HEK293 (cell line): ENCODE results near the gene ARHGAP45.

Source experiments
- BCL11B ChIP-seq: fragments of 450-650 bp; formaldehyde crosslinking; IDR thresholded peaks from 2 replicates; pipeline ENCODE4 v1.5.1; 2016; ENCODE audit warnings: low read depth, missing biosample characterization, missing genetic modification characterization
- EGR2 ChIP-seq: fragments of 450-650 bp; formaldehyde crosslinking; IDR thresholded peaks from 2 replicates; pipeline ENCODE4 v1.5.1; 2016; ENCODE audit warnings: low read depth, missing biosample characterization, missing genetic modification characterization
- HOXC10 ChIP-seq: sonication (generic); formaldehyde crosslinking; IDR thresholded peaks from 2 replicates; pipeline ENCODE4 v1.8.1; 2023; ENCODE audit warnings: mild to moderate bottlenecking, missing genetic modification reagents
- KLF1 ChIP-seq: fragments of 450-650 bp; formaldehyde crosslinking; IDR thresholded peaks from 2 replicates; pipeline ENCODE4 v1.5.1; 2016; ENCODE audit warnings: missing biosample characterization, missing genetic modification characterization
- PRDM1 ChIP-seq: fragments of 450-650 bp; formaldehyde crosslinking; IDR thresholded peaks from 2 replicates; pipeline ENCODE4; 2016; ENCODE audit warnings: missing biosample characterization, missing genetic modification characterization
- SCRT2 ChIP-seq: fragments of 450-650 bp; formaldehyde crosslinking; IDR thresholded peaks from 2 replicates; pipeline ENCODE4 v1.5.1; 2016; ENCODE audit warnings: missing biosample characterization, missing genetic modification characterization
- TCF7L2 ChIP-seq: IDR thresholded peaks from 2 replicates; pipeline ENCODE4 v1.6.1; 2011; ENCODE audit warnings: low read depth, mild to moderate bottlenecking, inconsistent platforms, low read length, moderate library complexity, borderline replicate concordance
- ZBTB20 ChIP-seq: fragments of 450-650 bp; formaldehyde crosslinking; IDR thresholded peaks from 2 replicates; pipeline ENCODE4 v1.5.1; 2016; ENCODE audit warnings: missing biosample characterization, missing genetic modification characterization
- ZFP37 ChIP-seq: fragments of 450-650 bp; formaldehyde crosslinking; IDR thresholded peaks from 2 replicates; pipeline ENCODE4 v1.5.1; 2016; ENCODE audit warnings: missing biosample characterization, missing genetic modification characterization
- ZNF114 ChIP-seq: fragments of 450-650 bp; formaldehyde crosslinking; IDR thresholded peaks from 2 replicates; pipeline ENCODE4 v1.5.0; 2017; ENCODE audit warnings: missing biosample characterization, missing genetic modification characterization
- ZNF146 ChIP-seq: fragments of 450-650 bp; formaldehyde crosslinking; IDR thresholded peaks from 2 replicates; pipeline ENCODE4 v1.5.1; 2016; ENCODE audit warnings: missing biosample characterization, missing genetic modification characterization
- ZNF155 ChIP-seq: fragments of 450-650 bp; formaldehyde crosslinking; IDR thresholded peaks from 2 replicates; pipeline ENCODE4 v1.5.1; 2016; ENCODE audit warnings: missing biosample characterization, missing genetic modification characterization
- ZNF239 ChIP-seq: fragments of 450-650 bp; formaldehyde crosslinking; IDR thresholded peaks from 2 replicates; pipeline ENCODE4 v1.5.1; 2016; ENCODE audit warnings: missing biosample characterization, missing genetic modification characterization
- ZNF311 ChIP-seq: fragments of 450-650 bp; formaldehyde crosslinking; IDR thresholded peaks from 2 replicates; pipeline ENCODE4 v1.5.1; 2017; ENCODE audit warnings: missing biosample characterization, missing genetic modification characterization, borderline replicate concordance
- ZNF366 ChIP-seq: fragments of 450-650 bp; formaldehyde crosslinking; conservative IDR thresholded peaks from 2 replicates; pipeline ENCODE4 v1.5.1; 2016; ENCODE audit warnings: missing biosample characterization, missing genetic modification characterization
- ZNF416 ChIP-seq: fragments of 450-650 bp; formaldehyde crosslinking; IDR thresholded peaks from 2 replicates; pipeline ENCODE4 v1.5.1; 2016; ENCODE audit warnings: missing biosample characterization, missing genetic modification characterization
- ZNF501 ChIP-seq: fragments of 450-650 bp; formaldehyde crosslinking; IDR thresholded peaks from 2 replicates; pipeline ENCODE4 v1.5.1; 2016; ENCODE audit warnings: missing biosample characterization, missing genetic modification characterization
- ZNF624 ChIP-seq: fragments of 450-650 bp; formaldehyde crosslinking; IDR thresholded peaks from 2 replicates; pipeline ENCODE4 v1.5.1; 2017; ENCODE audit warnings: missing biosample characterization, missing genetic modification characterization
- ZNF654 ChIP-seq: fragments of 450-650 bp; formaldehyde crosslinking; IDR thresholded peaks from 2 replicates; pipeline ENCODE4 v1.5.1; 2016; ENCODE audit warnings: low read depth, missing biosample characterization, missing genetic modification characterization
- ZNF658 ChIP-seq: fragments of 450-650 bp; formaldehyde crosslinking; IDR thresholded peaks from 2 replicates; pipeline ENCODE4; 2016; ENCODE audit warnings: missing biosample characterization, missing genetic modification characterization
- ZNF664 ChIP-seq: fragments of 450-650 bp; formaldehyde crosslinking; IDR thresholded peaks from 2 replicates; pipeline ENCODE4 v1.5.1; 2016; ENCODE audit warnings: missing biosample characterization, missing genetic modification characterization
- ZNF677 ChIP-seq: fragments of 450-650 bp; IDR thresholded peaks from 2 replicates; pipeline ENCODE4 v1.5.0; 2018; ENCODE audit warnings: missing biosample characterization, mild to moderate bottlenecking, missing genetic modification characterization, moderate library complexity
- ZNF707 ChIP-seq: fragments of 450-650 bp; formaldehyde crosslinking; IDR thresholded peaks from 2 replicates; pipeline ENCODE4 v1.5.1; 2016; ENCODE audit warnings: missing biosample characterization, missing genetic modification characterization
- ZNF747 ChIP-seq: fragments of 450-650 bp; formaldehyde crosslinking; IDR thresholded peaks from 2 replicates; pipeline ENCODE4 v1.5.1; 2016; ENCODE audit warnings: missing biosample characterization, missing genetic modification characterization
- ZNF777 ChIP-seq: fragments of 450-650 bp; formaldehyde crosslinking; IDR thresholded peaks from 2 replicates; pipeline ENCODE4 v1.5.1; 2017; ENCODE audit warnings: missing biosample characterization, missing genetic modification characterization, borderline replicate concordance
- ZNF792 ChIP-seq: fragments of 450-650 bp; formaldehyde crosslinking; IDR thresholded peaks from 2 replicates; pipeline ENCODE4 v1.5.1; 2016; ENCODE audit warnings: missing biosample characterization, missing genetic modification characterization
- TF ChIP-seq, protein P1 (sequence below): fragments of 450-650 bp; formaldehyde crosslinking; IDR thresholded peaks from 2 replicates; pipeline ENCODE4 v1.5.0; 2017; ENCODE audit warnings: missing biosample characterization, missing genetic modification characterization, borderline replicate concordance
- TF ChIP-seq, protein P2 (sequence below): fragments of 450-650 bp; formaldehyde crosslinking; IDR thresholded peaks from 2 replicates; pipeline ENCODE4 v1.5.1; 2016; ENCODE audit warnings: missing biosample characterization, missing genetic modification characterization
- TF ChIP-seq, protein P3 (sequence below): fragments of 450-650 bp; formaldehyde crosslinking; optimal IDR thresholded peaks from 2 replicates; pipeline ENCODE3; 2016; ENCODE audit warnings: missing biosample characterization, mild to moderate bottlenecking, missing genetic modification characterization
- TF ChIP-seq, protein P4 (sequence below): fragments of 450-650 bp; formaldehyde crosslinking; IDR thresholded peaks from 2 replicates; pipeline ENCODE4 v1.5.1; 2017; ENCODE audit warnings: missing biosample characterization, missing genetic modification characterization
- TF ChIP-seq, protein P5 (sequence below): fragments of 450-650 bp; formaldehyde crosslinking; IDR thresholded peaks from 2 replicates; pipeline ENCODE4 v1.5.1; 2016; ENCODE audit warnings: missing biosample characterization, missing genetic modification characterization

Gene ARHGAP45

DNA sequence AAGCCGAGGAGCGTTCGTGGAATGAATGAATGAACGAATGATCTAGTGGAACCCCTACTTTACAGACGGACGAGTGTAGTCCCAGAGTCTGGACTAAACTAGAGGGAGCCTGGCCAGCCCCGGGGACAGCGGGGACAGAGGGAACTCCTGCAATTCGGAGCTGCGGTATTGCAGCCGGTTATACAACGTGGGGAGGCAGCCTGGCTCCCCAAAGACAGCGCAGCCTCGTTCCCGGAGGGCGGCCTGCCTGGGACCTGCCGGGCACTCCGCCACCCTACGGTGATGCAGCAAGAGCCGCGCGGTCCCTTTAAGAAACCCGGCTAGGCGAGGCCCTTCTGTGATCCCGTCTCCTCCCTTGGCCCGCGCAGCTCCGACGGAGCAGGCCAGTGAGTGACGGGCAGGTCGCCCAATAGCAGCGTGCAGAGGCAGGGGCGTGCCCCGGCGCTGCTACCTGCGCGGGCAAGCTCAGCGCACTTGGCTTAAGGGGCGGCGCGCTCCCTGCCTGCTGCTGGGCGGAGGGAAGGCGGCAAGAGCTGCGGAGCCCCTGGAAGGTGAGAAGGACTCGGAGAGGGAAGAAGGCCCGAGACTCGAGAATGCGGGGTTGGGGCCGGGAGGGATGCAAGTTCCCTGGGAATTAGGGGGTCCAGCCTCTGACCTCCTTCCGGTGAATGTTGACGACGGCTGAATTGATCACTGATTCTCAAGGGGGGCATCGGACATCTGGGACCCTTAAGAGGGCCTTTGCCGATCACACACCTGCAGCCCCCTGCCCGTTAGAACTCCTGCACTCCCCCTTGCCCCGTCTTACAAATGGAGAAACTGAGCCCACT lies 27.1 kb upstream of the ARHGAP45 start, which contains the start of gene ABCA7 (continued):
- TF ChIP-seq ZNF624 (tag by site-specific recombination) (no peak), TCF7L2 (no peak), ZNF114 (tag by site-specific recombination) (no peak), ZBTB20 (tag by site-specific recombination) (peak; percentile 61; the same call in 1 of the 2 replicates), KLF1 (tag by site-specific recombination) (peak; percentile 97), ZNF501 (tag by site-specific recombination) (no peak), ZNF707 (no peak), ZNF777 (no peak), ZNF146 (tag by site-specific recombination) (no peak), ZNF792 (tag by site-specific recombination) (no peak), ZNF311 (tag by site-specific recombination) (no peak), ZNF654 (tag by site-specific recombination) (no peak), ZNF239 (tag by site-specific recombination) (no peak), EGR2 (0 out of 2 replicates have a peak, but pooled peaks have one; percentile 9), BCL11B (tag by site-specific recombination) (peak; percentile 59; the same call in 1 of the 2 replicates), ZNF366 (tag by site-specific recombination) (peak; percentile 54; the same call in 1 of the 2 replicates), ZNF664 (tag by site-specific recombination) (no peak), ZFP37 (tag by site-specific recombination) (no peak), ZNF416 (tag by site-specific recombination) (no peak), PRDM1 (no peak), HOXC10 (CRISPR knock-in tag) (no peak), ZNF155 (tag by site-specific recombination) (no peak), ZNF658 (tag by site-specific recombination) (no peak), SCRT2 (tag by site-specific recombination) (no peak), ZNF747 (tag by site-specific recombination) (no peak), ZNF677 (tag by site-specific recombination) (no peak)
- TF ChIP-seq, protein P1, sequence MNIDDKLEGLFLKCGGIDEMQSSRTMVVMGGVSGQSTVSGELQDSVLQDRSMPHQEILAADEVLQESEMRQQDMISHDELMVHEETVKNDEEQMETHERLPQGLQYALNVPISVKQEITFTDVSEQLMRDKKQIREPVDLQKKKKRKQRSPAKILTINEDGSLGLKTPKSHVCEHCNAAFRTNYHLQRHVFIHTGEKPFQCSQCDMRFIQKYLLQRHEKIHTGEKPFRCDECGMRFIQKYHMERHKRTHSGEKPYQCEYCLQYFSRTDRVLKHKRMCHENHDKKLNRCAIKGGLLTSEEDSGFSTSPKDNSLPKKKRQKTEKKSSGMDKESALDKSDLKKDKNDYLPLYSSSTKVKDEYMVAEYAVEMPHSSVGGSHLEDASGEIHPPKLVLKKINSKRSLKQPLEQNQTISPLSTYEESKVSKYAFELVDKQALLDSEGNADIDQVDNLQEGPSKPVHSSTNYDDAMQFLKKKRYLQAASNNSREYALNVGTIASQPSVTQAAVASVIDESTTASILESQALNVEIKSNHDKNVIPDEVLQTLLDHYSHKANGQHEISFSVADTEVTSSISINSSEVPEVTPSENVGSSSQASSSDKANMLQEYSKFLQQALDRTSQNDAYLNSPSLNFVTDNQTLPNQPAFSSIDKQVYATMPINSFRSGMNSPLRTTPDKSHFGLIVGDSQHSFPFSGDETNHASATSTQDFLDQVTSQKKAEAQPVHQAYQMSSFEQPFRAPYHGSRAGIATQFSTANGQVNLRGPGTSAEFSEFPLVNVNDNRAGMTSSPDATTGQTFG = no peak
- TF ChIP-seq, protein P2, sequence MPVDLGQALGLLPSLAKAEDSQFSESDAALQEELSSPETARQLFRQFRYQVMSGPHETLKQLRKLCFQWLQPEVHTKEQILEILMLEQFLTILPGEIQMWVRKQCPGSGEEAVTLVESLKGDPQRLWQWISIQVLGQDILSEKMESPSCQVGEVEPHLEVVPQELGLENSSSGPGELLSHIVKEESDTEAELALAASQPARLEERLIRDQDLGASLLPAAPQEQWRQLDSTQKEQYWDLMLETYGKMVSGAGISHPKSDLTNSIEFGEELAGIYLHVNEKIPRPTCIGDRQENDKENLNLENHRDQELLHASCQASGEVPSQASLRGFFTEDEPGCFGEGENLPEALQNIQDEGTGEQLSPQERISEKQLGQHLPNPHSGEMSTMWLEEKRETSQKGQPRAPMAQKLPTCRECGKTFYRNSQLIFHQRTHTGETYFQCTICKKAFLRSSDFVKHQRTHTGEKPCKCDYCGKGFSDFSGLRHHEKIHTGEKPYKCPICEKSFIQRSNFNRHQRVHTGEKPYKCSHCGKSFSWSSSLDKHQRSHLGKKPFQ = 0 out of 2 replicates have a peak, but pooled peaks have one; percentile 11
- TF ChIP-seq, protein P3, sequence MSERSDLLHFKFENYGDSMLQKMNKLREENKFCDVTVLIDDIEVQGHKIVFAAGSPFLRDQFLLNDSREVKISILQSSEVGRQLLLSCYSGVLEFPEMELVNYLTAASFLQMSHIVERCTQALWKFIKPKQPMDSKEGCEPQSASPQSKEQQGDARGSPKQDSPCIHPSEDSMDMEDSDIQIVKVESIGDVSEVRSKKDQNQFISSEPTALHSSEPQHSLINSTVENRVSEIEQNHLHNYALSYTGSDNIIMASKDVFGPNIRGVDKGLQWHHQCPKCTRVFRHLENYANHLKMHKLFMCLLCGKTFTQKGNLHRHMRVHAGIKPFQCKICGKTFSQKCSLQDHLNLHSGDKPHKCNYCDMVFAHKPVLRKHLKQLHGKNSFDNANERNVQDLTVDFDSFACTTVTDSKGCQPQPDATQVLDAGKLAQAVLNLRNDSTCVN (tag by site-specific recombination) = peak; percentile 100
- TF ChIP-seq, protein P4, sequence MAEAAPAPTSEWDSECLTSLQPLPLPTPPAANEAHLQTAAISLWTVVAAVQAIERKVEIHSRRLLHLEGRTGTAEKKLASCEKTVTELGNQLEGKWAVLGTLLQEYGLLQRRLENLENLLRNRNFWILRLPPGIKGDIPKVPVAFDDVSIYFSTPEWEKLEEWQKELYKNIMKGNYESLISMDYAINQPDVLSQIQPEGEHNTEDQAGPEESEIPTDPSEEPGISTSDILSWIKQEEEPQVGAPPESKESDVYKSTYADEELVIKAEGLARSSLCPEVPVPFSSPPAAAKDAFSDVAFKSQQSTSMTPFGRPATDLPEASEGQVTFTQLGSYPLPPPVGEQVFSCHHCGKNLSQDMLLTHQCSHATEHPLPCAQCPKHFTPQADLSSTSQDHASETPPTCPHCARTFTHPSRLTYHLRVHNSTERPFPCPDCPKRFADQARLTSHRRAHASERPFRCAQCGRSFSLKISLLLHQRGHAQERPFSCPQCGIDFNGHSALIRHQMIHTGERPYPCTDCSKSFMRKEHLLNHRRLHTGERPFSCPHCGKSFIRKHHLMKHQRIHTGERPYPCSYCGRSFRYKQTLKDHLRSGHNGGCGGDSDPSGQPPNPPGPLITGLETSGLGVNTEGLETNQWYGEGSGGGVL (tag by site-specific recombination) = no peak
- TF ChIP-seq, protein P5, sequence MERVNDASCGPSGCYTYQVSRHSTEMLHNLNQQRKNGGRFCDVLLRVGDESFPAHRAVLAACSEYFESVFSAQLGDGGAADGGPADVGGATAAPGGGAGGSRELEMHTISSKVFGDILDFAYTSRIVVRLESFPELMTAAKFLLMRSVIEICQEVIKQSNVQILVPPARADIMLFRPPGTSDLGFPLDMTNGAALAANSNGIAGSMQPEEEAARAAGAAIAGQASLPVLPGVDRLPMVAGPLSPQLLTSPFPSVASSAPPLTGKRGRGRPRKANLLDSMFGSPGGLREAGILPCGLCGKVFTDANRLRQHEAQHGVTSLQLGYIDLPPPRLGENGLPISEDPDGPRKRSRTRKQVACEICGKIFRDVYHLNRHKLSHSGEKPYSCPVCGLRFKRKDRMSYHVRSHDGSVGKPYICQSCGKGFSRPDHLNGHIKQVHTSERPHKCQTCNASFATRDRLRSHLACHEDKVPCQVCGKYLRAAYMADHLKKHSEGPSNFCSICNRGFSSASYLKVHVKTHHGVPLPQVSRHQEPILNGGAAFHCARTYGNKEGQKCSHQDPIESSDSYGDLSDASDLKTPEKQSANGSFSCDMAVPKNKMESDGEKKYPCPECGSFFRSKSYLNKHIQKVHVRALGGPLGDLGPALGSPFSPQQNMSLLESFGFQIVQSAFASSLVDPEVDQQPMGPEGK (tag by site-specific recombination) = peak; percentile 75
